ENCODE measurements around the gene MRPL23. TPM values are rescaled to one million over a fixed set of nuclear protein-coding genes. Genes with fewer than 3 reads are reported as not detected.

MRPL23 gene
- total RNA-seq, 1 experiment from 2014 or later: 123 TPM

- Histone ChIP-seq H3K27ac (ENCODE audit: low read length) (no peak overlapping the region), H3K9me3 (ENCODE audit: control insufficient read depth, insufficient read depth, low read depth, low read length) (no peaks in the 10 kb centered on the region), H3K4me3 (ENCODE audit: low read depth in 2 of 2, low read length in 2 of 2) (no peak overlapping the region), H3K36me3 (ENCODE audit: control insufficient read depth, insufficient read depth, low read length) (no peaks in the 10 kb centered on the region), H3K27me3 (ENCODE audit: control insufficient read depth, insufficient read depth, low read length) (no peaks in the 10 kb centered on the region), H3K4me1 (ENCODE audit: control insufficient read depth, insufficient read depth, low read length) (peaks cover 4% of the 10 kb centered on the region; the same call in 1 of the 2 replicates)
- intact Hi-C loops (cut with micrococcal nuclease; ENCODE audit: unreplicated experiment): no loop called here
- in situ Hi-C loops (cut with HindIII; ENCODE audit: low pct_unique_long_range_greater_than_20kb, low sequenced_read_pairs): no loop called here
- TF ChIP-seq POLR2AphosphoS5 (IDR thresholded peaks at IDR 0.05; ENCODE audit: low read depth, low read length): no peak
- TF ChIP-seq SIN3A (IDR thresholded peaks at IDR 0.05; ENCODE audit: borderline replicate concordance, insufficient read depth, low read depth, low read length): no peak
- no peak for TF ChIP-seq TCF7L2 (IDR thresholded peaks at IDR 0.05; ENCODE audit: low read depth, low read length)
- TF ChIP-seq REST (IDR thresholded peaks at IDR 0.05; ENCODE audit: insufficient read depth in 1 of 2, low read depth in 2 of 2, low read length in 1 of 2): no peak
- no peak for TF ChIP-seq CTCF (IDR thresholded peaks at IDR 0.05)
- no peak for ATAC-seq
- ChIA-PET CTCF (no interaction called here), POLR2A (no interaction called here)
- no peak for DNase-seq (ENCODE audit: low read depth, low spot score)
- no TSS peak for BruUV-seq (replicated peaks)
These were observed 14.5 kb upstream of the MRPL23 start for GRCh38 chr11:1932681-1933080.

- TF ChIP-seq POLR2AphosphoS5 (IDR thresholded peaks at IDR 0.05; ENCODE audit: low read depth, low read length) (no peak), SIN3A (IDR thresholded peaks at IDR 0.05; ENCODE audit: borderline replicate concordance, insufficient read depth, low read depth, low read length) (no peak), CTCF (IDR thresholded peaks at IDR 0.05) (no peak), TCF7L2 (IDR thresholded peaks at IDR 0.05; ENCODE audit: low read depth, low read length) (no peak)
- H3K27me3 ChIP-seq (ENCODE audit: control insufficient read depth, insufficient read depth, low read length): no peaks in the 10 kb centered on the region
- no peak overlapping the region for H3K27ac ChIP-seq (ENCODE audit: low read length)
- ChIA-PET CTCF (no interaction called here), POLR2A (no interaction called here)
- intact Hi-C loops (cut with micrococcal nuclease; ENCODE audit: unreplicated experiment): loop anchor here (2.0 kb wide), 1 partner anchor 23 kb away; no protein-coding TSS in a partner anchor
- in situ Hi-C loops (cut with HindIII; ENCODE audit: low pct_unique_long_range_greater_than_20kb, low sequenced_read_pairs): no loop called here
- ATAC-seq (no peak), DNase-seq (ENCODE audit: low read depth, low spot score) (no peak)
- no peaks in the 10 kb centered on the region for H3K4me1 ChIP-seq (ENCODE audit: control insufficient read depth, insufficient read depth, low read length)
- no TSS peak for BruUV-seq (replicated peaks)
- no peaks in the 10 kb centered on the region for H3K36me3 ChIP-seq (ENCODE audit: control insufficient read depth, insufficient read depth, low read length)
- no peaks in the 10 kb centered on the region for H3K9me3 ChIP-seq (ENCODE audit: control insufficient read depth, insufficient read depth, low read depth, low read length)
- no peak overlapping the region for H3K4me3 ChIP-seq (ENCODE audit: low read depth in 2 of 2, low read length in 2 of 2)
These were observed 13.5 kb upstream of the MRPL23 start for GRCh38 chr11:1933416-1934334.

Measured in Panc1 (cell line).